K562 (cell line): ENCODE measurements around the gene APOBEC3G. TPM values are rescaled to one million over a fixed set of nuclear protein-coding genes. Genes with fewer than 3 reads are reported as not detected.

Experiments
- ATAC-seq: fragments of 200-7000 bp; cut with Tn5 transposase; 3 replicates; pipeline ENCODE4 v1.9.1; 2020; ENCODE audit warnings: moderate library complexity
- BruUV-seq: library from RNA; stranded (reverse); fragments of 400-500 nt; replicated peaks from 2 replicates; lab custom pipeline; 2021; lab: Mats Ljungman, UMichigan
- CTCF ChIA-PET: fragments of 300-600 bp; formaldehyde crosslinking; extraction: SDS; loops from one replicate; lab custom pipeline; 2021; ENCODE audit warnings: low intra/inter-chr PET ratio; lab: Yijun Ruan, JAX
- POLR2A ChIA-PET: fragments of 300-600, 350-650 bp; sonication (Branson Sonifier 250); formaldehyde crosslinking; extraction: SDS; loops from one replicate; lab custom pipeline; 2021; ENCODE audit warnings: antibody characterized with exemption, inconsistent platforms; lab: Yijun Ruan, JAX
- DNase-seq, 4 experiments: peaks; one replicate each; pipeline versions ENCODE4 v3.0.0 to v3.0.0-alpha.2; 2011 to 2018; ENCODE audit warnings: low spot score in 3 of 4, mixed read lengths in 3 of 4; ENCODE audit errors: extremely low read depth in 1 of 4
- FAIRE-seq: peaks from 2 replicates; lab custom pipeline; 2011; peaks lifted over from hg19 to GRCh38; lab: Jason Lieb, UNC
- H2AFZ ChIP-seq: 2 replicates; pipeline ENCODE4 v1.6.0; 2011; ENCODE audit warnings: low read depth, low read length, control low read depth, inconsistent platforms
- H3K27ac ChIP-seq: fragments of 200-600 bp; 3 replicates; pipeline ENCODE4 v1.8.0; 2011; ENCODE audit warnings: low read depth, mild to moderate bottlenecking, control low read depth, inconsistent platforms, low read length, moderate library complexity, mixed read lengths; ENCODE audit errors: extremely low read depth
- H3K27me3 ChIP-seq, 2 experiments: fragments of 300-600 bp in 1 of 2; 2 replicates in 1 of 2; 3 replicates in 1 of 2; pipeline versions ENCODE4 v1.6.0 to v1.8.0; 2011; ENCODE audit warnings: inconsistent platforms in 2 of 2, low read length in 2 of 2, mild to moderate bottlenecking in 1 of 2, mixed read lengths in 1 of 2, moderate library complexity in 1 of 2; ENCODE audit not compliant: control insufficient read depth in 2 of 2, insufficient read depth in 2 of 2
- H3K36me3 ChIP-seq: fragments of 300-600 bp; 3 replicates; pipeline ENCODE4 v1.8.0; 2011; ENCODE audit warnings: mild to moderate bottlenecking, low read length, inconsistent platforms; ENCODE audit not compliant: control insufficient read depth, insufficient read depth
- H3K4me1 ChIP-seq, 2 experiments: fragments of 200-600 bp in 1 of 2; replicated peaks in 1 of 2; 2 replicates in 1 of 2; 3 replicates in 1 of 2; pipeline versions ENCODE4 v1.5.1 to v1.8.0; 2011; ENCODE audit warnings: inconsistent platforms in 2 of 2, low read length in 2 of 2, mild to moderate bottlenecking in 1 of 2, mixed read lengths in 1 of 2, moderate library complexity in 1 of 2; ENCODE audit not compliant: control insufficient read depth in 2 of 2, insufficient read depth in 2 of 2
- H3K4me2 ChIP-seq: 2 replicates; pipeline ENCODE4 v1.6.1; 2011; ENCODE audit warnings: low read length, control low read depth, inconsistent platforms, mixed read lengths; ENCODE audit not compliant: insufficient read depth
- H3K4me3 ChIP-seq: fragments of 200-600 bp; sonication (generic), shearing (Covaris generic); 2 replicates; pipeline ENCODE4 v1.5.1; 2016; ENCODE audit warnings: control low read depth, inconsistent platforms
- H3K79me2 ChIP-seq: fragments of 200-600 bp; 3 replicates; pipeline ENCODE4 v1.8.0; 2011; ENCODE audit warnings: low read length, inconsistent platforms; ENCODE audit not compliant: control insufficient read depth, insufficient read depth
- H3K9ac ChIP-seq, 2 experiments: 2 replicates each; pipeline versions ENCODE4 v1.6.0 to v1.6.1; 2011; ENCODE audit warnings: low read depth in 2 of 2, low read length in 2 of 2, control low read depth in 1 of 2, inconsistent platforms in 1 of 2, mild to moderate bottlenecking in 1 of 2, mixed read lengths in 1 of 2; ENCODE audit not compliant: insufficient read depth in 1 of 2
- H3K9me1 ChIP-seq: one replicate; pipeline ENCODE4 v1.6.0; 2011; ENCODE audit warnings: inconsistent platforms, mild to moderate bottlenecking, low read length, moderate library complexity; ENCODE audit not compliant: control insufficient read depth, insufficient read depth
- H3K9me3 ChIP-seq: replicated peaks from 2 replicates; pipeline ENCODE4 v1.5.1; 2011; ENCODE audit warnings: low read depth, low read length, inconsistent platforms; ENCODE audit not compliant: control insufficient read depth, insufficient read depth
- H4K20me1 ChIP-seq: replicated peaks from 2 replicates; pipeline ENCODE4 v1.6.1; 2011; ENCODE audit warnings: low read length, inconsistent platforms, mixed read lengths; ENCODE audit not compliant: control insufficient read depth, insufficient read depth
- ZNF384 ChIP-seq: IDR thresholded peaks from 2 replicates; pipeline ENCODE4 v1.6.1; 2012; ENCODE audit warnings: low read depth, low read length, improper control_type of control experiment
- ZNF77 ChIP-seq: fragments of 250-450 bp; sonication (Bioruptor Pico); IDR thresholded peaks from 2 replicates; pipeline ENCODE4 v1.5.0; 2020
- WGBS: fragments of 100-300 bp; shearing (Covaris generic); methylation state at CpG from one replicate; pipeline ENCODE4 v1.1.6; 2016; ENCODE audit warnings: low coverage, mixed read lengths; ENCODE audit not compliant: insufficient coverage; ENCODE audit errors: missing lambda C conversion rate; 5-methylcytosine and 5-hydroxymethylcytosine counted together
- in situ Hi-C: fragments of 300-500 bp; cut with MboI; formaldehyde crosslinking; loops from 4 replicates; pipeline ENCODE4 v1.15.0; 2018; ENCODE audit warnings: inconsistent platforms, mixed read lengths
- intact Hi-C: fragments of 100-400 bp; cut with micrococcal nuclease; formaldehyde crosslinking; loops from 2 replicates; pipeline ENCODE4 v1.14.2; 2022
- polyA plus RNA-seq, 8 experiments: library from polyadenylated mRNA; depleted of rRNA in 4 of 8; stranded (reverse) in 5 of 8; unstranded in 3 of 8; fragments of >200 nt; fragmentation: Nextera tagmentation in 2 of 8; fragmentation: Illumina TruSeq in 1 of 8; extraction: Ambion mirVana in 2 of 8; extraction: Trizol in 1 of 8; gene quantifications; 2 replicates each; pipeline versions ENCODE4 v1.2.1 to v1.2.3, GENCODE V29; 2011 to 2014; ENCODE audit warnings: inconsistent platforms in 1 of 8, missing spikeins in 1 of 8
- total RNA-seq, 7 experiments: library from RNA; depleted of rRNA in 6 of 7; stranded (reverse); fragments of >200 nt in 6 of 7; fragmentation: Illumina TruSeq in 2 of 7; extraction: Trizol in 2 of 7; gene quantifications; 2 replicates each; pipeline versions ENCODE4 v1.2.1 to v1.2.3, GENCODE V29; 2011 to 2021; ENCODE audit warnings: low replicate concordance in 1 of 7
- TF ChIP-seq, protein P1 (sequence below), 2 experiments: fragments of 450-650 bp; formaldehyde crosslinking in 1 of 2; IDR thresholded peaks; 2 replicates each; pipeline versions ENCODE4 v1.4.0 to v1.6.1; 2014 to 2020; ENCODE audit warnings: mild to moderate bottlenecking in 2 of 2, borderline replicate concordance in 1 of 2, low read depth in 1 of 2
- TF ChIP-seq, protein P2 (sequence below): sonication (generic); formaldehyde crosslinking; IDR thresholded peaks from 2 replicates; pipeline ENCODE4 v1.5.0; 2020; ENCODE audit warnings: missing genetic modification reagents

The APOBEC3G gene
- total and polyA plus RNA-seq, 9 of the 15 experiments (the other 6 are each of a cell fraction or from before 2014, with no cell fraction given): 5.2 to 20.8 (median 11.4) TPM

- DNase-seq (no peak), FAIRE-seq (no peak), ATAC-seq (no peak)
- no peaks in the 10 kb centered on the region for H3K9me3 ChIP-seq
- H3K4me1 ChIP-seq: no peaks in the 10 kb centered on the region; a peak in 2 of 5 replicates
- no peaks in the 10 kb centered on the region for H4K20me1 ChIP-seq
- in situ Hi-C loops (loop anchor here (5.0 kb wide), 1 partner anchor 103 kb away; the partner anchor contains the start of gene APOBEC3C), intact Hi-C loops (no loop called here)
- H3K4me2 ChIP-seq: no peak overlapping the region
- 40% methylated on average over 2 of the region's 2 CpGs for WGBS
- no peaks in the 10 kb centered on the region for H3K9me1 ChIP-seq
- POLR2A ChIA-PET: interaction anchor here (0.6 kb wide), 1 partner anchor 279 kb away, joined by 3 read pairs; no protein-coding TSS in a partner anchor
- no peak overlapping the region for H2AFZ ChIP-seq
- CTCF ChIA-PET: no interaction called here
- H3K27me3 ChIP-seq: no peaks in the 10 kb centered on the region
- no TSS peak for BruUV-seq
- no peak overlapping the region for H3K27ac ChIP-seq
- no peaks in the 10 kb centered on the region for H3K79me2 ChIP-seq
- no peak overlapping the region for H3K9ac ChIP-seq
- H3K36me3 ChIP-seq: no peaks in the 10 kb centered on the region
- no peak overlapping the region for H3K4me3 ChIP-seq
- TF ChIP-seq ZNF384 (no peak), ZNF77 (CRISPR knock-in tag) (no peak)
- TF ChIP-seq, protein P1, sequence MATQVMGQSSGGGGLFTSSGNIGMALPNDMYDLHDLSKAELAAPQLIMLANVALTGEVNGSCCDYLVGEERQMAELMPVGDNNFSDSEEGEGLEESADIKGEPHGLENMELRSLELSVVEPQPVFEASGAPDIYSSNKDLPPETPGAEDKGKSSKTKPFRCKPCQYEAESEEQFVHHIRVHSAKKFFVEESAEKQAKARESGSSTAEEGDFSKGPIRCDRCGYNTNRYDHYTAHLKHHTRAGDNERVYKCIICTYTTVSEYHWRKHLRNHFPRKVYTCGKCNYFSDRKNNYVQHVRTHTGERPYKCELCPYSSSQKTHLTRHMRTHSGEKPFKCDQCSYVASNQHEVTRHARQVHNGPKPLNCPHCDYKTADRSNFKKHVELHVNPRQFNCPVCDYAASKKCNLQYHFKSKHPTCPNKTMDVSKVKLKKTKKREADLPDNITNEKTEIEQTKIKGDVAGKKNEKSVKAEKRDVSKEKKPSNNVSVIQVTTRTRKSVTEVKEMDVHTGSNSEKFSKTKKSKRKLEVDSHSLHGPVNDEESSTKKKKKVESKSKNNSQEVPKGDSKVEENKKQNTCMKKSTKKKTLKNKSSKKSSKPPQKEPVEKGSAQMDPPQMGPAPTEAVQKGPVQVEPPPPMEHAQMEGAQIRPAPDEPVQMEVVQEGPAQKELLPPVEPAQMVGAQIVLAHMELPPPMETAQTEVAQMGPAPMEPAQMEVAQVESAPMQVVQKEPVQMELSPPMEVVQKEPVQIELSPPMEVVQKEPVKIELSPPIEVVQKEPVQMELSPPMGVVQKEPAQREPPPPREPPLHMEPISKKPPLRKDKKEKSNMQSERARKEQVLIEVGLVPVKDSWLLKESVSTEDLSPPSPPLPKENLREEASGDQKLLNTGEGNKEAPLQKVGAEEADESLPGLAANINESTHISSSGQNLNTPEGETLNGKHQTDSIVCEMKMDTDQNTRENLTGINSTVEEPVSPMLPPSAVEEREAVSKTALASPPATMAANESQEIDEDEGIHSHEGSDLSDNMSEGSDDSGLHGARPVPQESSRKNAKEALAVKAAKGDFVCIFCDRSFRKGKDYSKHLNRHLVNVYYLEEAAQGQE (IDR thresholded peaks at IDR 0.05; ENCODE audit: borderline replicate concordance): no peak
- TF ChIP-seq, protein P1 (CRISPR knock-in tag; IDR thresholded peaks at IDR 0.05; ENCODE audit: low read depth): no peak
- TF ChIP-seq, protein P2, sequence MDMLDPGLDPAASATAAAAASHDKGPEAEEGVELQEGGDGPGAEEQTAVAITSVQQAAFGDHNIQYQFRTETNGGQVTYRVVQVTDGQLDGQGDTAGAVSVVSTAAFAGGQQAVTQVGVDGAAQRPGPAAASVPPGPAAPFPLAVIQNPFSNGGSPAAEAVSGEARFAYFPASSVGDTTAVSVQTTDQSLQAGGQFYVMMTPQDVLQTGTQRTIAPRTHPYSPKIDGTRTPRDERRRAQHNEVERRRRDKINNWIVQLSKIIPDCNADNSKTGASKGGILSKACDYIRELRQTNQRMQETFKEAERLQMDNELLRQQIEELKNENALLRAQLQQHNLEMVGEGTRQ (CRISPR knock-in tag): no peak
Measured at GRCh38 chr22:39115570-39115969, 38.5 kb downstream of the APOBEC3G start.
